Pancreas (tissue), 10 donors: ENCODE results near the gene PCDHGA1. TPM values are rescaled to one million over a fixed set of nuclear protein-coding genes. Genes with fewer than 3 reads are reported as not detected.
"Not testable (repeated sequence)": the region's sequence is repeated elsewhere in the genome, so short reads cannot be mapped to it uniquely, and the experiment has no call there.

Experiments used
- ATAC-seq, 4 donors: fragments of 200-7000 bp; cut with Tn5 transposase; one replicate each; pipeline versions ENCODE4 v1.8.0 to v1.9.1; 2020; ENCODE audit warnings: mild to moderate bottlenecking in 4 of 4, moderate library complexity in 4 of 4
- DNase-seq, 6 donors: peaks; one replicate each; pipeline ENCODE4 v3.0.0-alpha.2; 2020
- FAIRE-seq: peaks from 2 replicates; lab custom pipeline; 2012; peaks lifted over from hg19 to GRCh38; lab: Jason Lieb, UNC
- H3K27ac ChIP-seq, 4 donors: fragments of 200-600 bp; sonication (generic); 1 replicate in 3 of 4; 2 replicates in 1 of 4; pipeline versions ENCODE4 v1.5.0 to v1.8.0; 2020
- H3K27me3 ChIP-seq, 4 donors: fragments of 200-600 bp; one replicate each; pipeline ENCODE4 v1.8.0; 2021
- H3K36me3 ChIP-seq, 3 donors: fragments of 200-600 bp; sonication (generic) in 1 of 3; one replicate each; pipeline versions ENCODE4 v1.5.0 to v1.8.0; 2020 to 2021
- H3K4me1 ChIP-seq, 3 donors: fragments of 200-600 bp; one replicate each; pipeline ENCODE4 v1.8.0; 2021
- H3K4me3 ChIP-seq, 4 donors: fragments of 200-600 bp; sonication (generic) in 2 of 4; one replicate each; pipeline versions ENCODE4 v1.5.0 to v1.8.0; 2020 to 2021
- H3K9me3 ChIP-seq, 4 donors: fragments of 200-600 bp; one replicate each; pipeline ENCODE4 v1.8.0; 2021
- CTCF ChIP-seq, 4 donors: fragments of 200-600 bp; sonication (generic) in 3 of 4; IDR thresholded peaks; one replicate each; pipeline versions ENCODE4 v1.5.0 to v1.8.0; 2021; ENCODE audit warnings: antibody characterized with exemption in 4 of 4
- WGBS, 2 donors: extraction: QIAGEN DNeasy Blood & Tissue Kit; methylation state at CpG; one replicate each; pipeline ENCODE4 v1.1.7; 2013; 5-methylcytosine and 5-hydroxymethylcytosine counted together
- intact Hi-C, 3 donors: fragments of 100-400 bp; cut with DNase I; formaldehyde crosslinking; loops; one replicate each; pipeline versions ENCODE4 v1.11.1 to v1.14.2; 2022
- polyA plus RNA-seq, 2 donors: library from polyadenylated mRNA; stranded (reverse); fragments of 200-250 nt; gene quantifications; one replicate each; pipeline ENCODE4 v1.2.3, GENCODE V29; 2013
- total RNA-seq, 6 donors: library from RNA; stranded (reverse); fragmentation: NEBNext Ultra II Directional in 4 of 6; extraction: Animal tissue kit (Norgen Biotek cat#: 25700) in 4 of 6; gene quantifications; one replicate each; pipeline versions ENCODE4 v1.2.1 to v1.2.4, GENCODE V29; 2021 to 2023
- donor health status: healthy with polysubstance abuse.
- donor health status: DM: no; HTN: no; CAD: no; lungs with moderate emphysema.
- donor health status: DM: no; HTN: no; CAD: no.
- donor health status: control.
- donor health status: control.
- donor health status: Bipolar disorder and iron deficiency.
- donor health status: DM: yes; HTN: yes; CAD: no.
- donor health status: DM: no; HTN: no; CAD: no.
- donor health status: DM: no; HTN: no; CAD: no.
- donor health status: DM: yes; HTN: yes; CAD: no.

PCDHGA1 gene
- total and polyA plus RNA-seq, 8 donors, result 0.19 to 0.67 (median 0.32) TPM

GRCh38 chr5:141403387-141403786 is 73.1 kb downstream of the PCDHGA1 start:
- no peak overlapping the region for H3K4me3 ChIP-seq

GRCh38 chr5:141407790-141408505 is 77.6 kb downstream of the PCDHGA1 start, which contains the start of gene PCDHGB6:
TSS of gene PCDHGB6 (plus strand) at chr5:141408021. CDS start at chr5:141408203, 182 bp downstream.
- not testable (repeated sequence) for H3K27ac ChIP-seq, H3K27me3 ChIP-seq, FAIRE-seq, H3K36me3 ChIP-seq, H3K4me1 ChIP-seq
- ATAC-seq, result peak; percentile 56 to 90 (median 78)
- Histone ChIP-seq H3K4me3 (peak within 1 kb of the TSS in 2 of 4 donors; percentile 12 to 26), H3K9me3 (peaks cover 0 to 10% (median 4%) of the 10 kb centered on the region in 4 donors)
- TF ChIP-seq CTCF (IDR thresholded peaks at IDR 0.05), result peak in 3 of 4 donors; percentile 19 to 36 (median 20)
- intact Hi-C loops, result loop anchor here in 1 of 3 donors (10.0 kb wide), 1 partner anchor 147 kb away; no protein-coding TSS in a partner anchor
- WGBS, 2 donors, result 11 to 13% methylated on average over 46 to 51 of the region's 51 CpGs
- DNase-seq, result peak in 2 of 6 donors; percentile 35 to 36

More at GRCh38 chr5:141403387-141403786, 73.1 kb downstream of the PCDHGA1 start:
- Histone ChIP-seq H3K27me3 (no peaks in the 10 kb centered on the region), H3K4me1 (peaks cover 0 to 2% (median 0%) of the 10 kb centered on the region in 3 donors), H3K36me3 (no peaks in the 10 kb centered on the region), H3K9me3 (peaks cover 0 to 6% (median 2%) of the 10 kb centered on the region in 4 donors), H3K27ac (no peak overlapping the region)
- 23 to 27% methylated on average over 22 of the region's 22 CpGs for WGBS, 2 donors
- FAIRE-seq (no peak), ATAC-seq (no peak), DNase-seq (peak in 1 of 6 donors; percentile 34)
- no peak for TF ChIP-seq CTCF (IDR thresholded peaks at IDR 0.05)
- intact Hi-C loops, result loop anchor here in 1 of 3 donors (10.0 kb wide), 1 partner anchor 151 kb away; no protein-coding TSS in a partner anchor

- DNase-seq, result peak in 1 of 6 donors; percentile 27
- H3K9me3 ChIP-seq, result peaks cover 0 to 18% (median 4%) of the 10 kb centered on the region in 4 donors
- no peaks in the 10 kb centered on the region for H3K27me3 ChIP-seq
- no peak overlapping the region for H3K4me3 ChIP-seq
- TF ChIP-seq CTCF (IDR thresholded peaks at IDR 0.05), result no peak
- H3K36me3 ChIP-seq, result no peaks in the 10 kb centered on the region
- no peak for ATAC-seq
- FAIRE-seq, result no peak
- intact Hi-C loops, result loop anchor here in 1 of 3 donors (10.0 kb wide), 2 partner anchors 115 to 145 kb away; no protein-coding TSS in a partner anchor
- no peak overlapping the region for H3K27ac ChIP-seq
- no peaks in the 10 kb centered on the region for H3K4me1 ChIP-seq
- 20 to 21% methylated on average over 62 to 64 of the region's 64 CpGs for WGBS, 2 donors
These were observed 79.4 kb downstream of the PCDHGA1 start for GRCh38 chr5:141409598-141410306.

GRCh38 chr5:141411575-141411974 is 81.3 kb downstream of the PCDHGA1 start:
- Histone ChIP-seq H3K27me3 (no peaks in the 10 kb centered on the region), H3K36me3 (no peaks in the 10 kb centered on the region), H3K4me3 (no peak overlapping the region), H3K9me3 (peaks cover 0 to 18% (median 4%) of the 10 kb centered on the region in 4 donors), H3K4me1 (no peaks in the 10 kb centered on the region), H3K27ac (no peak overlapping the region)
- DNase-seq (no peak), FAIRE-seq (no peak), ATAC-seq (no peak)
- intact Hi-C loops, result loop anchor here in 1 of 3 donors (10.0 kb wide), 1 partner anchor 113 kb away; no protein-coding TSS in a partner anchor
- 60 to 61% methylated on average over 3 of the region's 3 CpGs for WGBS, 2 donors
- TF ChIP-seq CTCF (IDR thresholded peaks at IDR 0.05), result no peak
